GM23248 (cell line): Measurements from ENCODE around the gene DST.

Source experiments
- EZH2 ChIP-seq: fragments of 200-600 bp; sonication (generic); IDR thresholded peaks from 2 replicates; pipeline ENCODE4 v1.6.1; 2018; ENCODE audit warnings: antibody characterized with exemption, mild to moderate bottlenecking; ENCODE audit not compliant: insufficient read depth, poor library complexity, severe bottlenecking
- EZH2phosphoT487 ChIP-seq: fragments of 200-600 bp; sonication (generic); IDR thresholded peaks from 2 replicates; pipeline ENCODE4 v1.6.1; 2018; ENCODE audit warnings: antibody characterized with exemption, moderate library complexity, mild to moderate bottlenecking, low read depth; ENCODE audit not compliant: insufficient read depth

DNA sequence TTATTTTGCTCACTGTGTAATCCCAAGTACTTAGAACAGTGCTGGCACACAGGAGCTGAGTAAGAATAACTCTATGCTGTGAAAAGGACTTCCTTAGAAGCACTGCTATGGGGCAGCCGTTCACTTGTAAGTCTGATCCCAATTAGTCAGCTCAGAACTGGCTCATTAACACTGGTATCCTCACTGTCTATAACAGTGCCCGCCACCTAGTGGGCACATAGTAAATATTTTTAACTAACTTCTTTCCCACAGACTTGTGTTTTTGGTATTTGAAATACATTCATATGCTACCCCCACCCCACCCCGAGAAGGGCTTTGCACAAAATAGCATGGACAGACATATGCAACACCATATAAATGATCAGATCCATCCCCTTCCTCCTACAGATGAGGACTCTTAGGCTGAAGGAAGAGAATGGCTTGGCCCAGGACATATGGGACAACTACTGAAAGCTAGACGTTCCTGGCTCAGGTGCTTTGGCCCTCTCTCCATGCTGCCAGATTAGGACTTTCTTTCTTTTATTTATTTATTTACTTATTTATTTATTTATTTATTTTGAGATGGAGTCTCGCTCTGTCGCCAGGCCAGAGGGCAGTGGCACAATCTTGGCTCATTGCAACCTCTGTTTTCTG, 47.1 kb downstream of the DST start:
- TF ChIP-seq EZH2, result no peak
- no peak for TF ChIP-seq EZH2phosphoT487
